Measurements from ENCODE around the gene CNTNAP5.

The CNTNAP5 gene

GRCh38 chr2:124647245-124647644 is 622.2 kb downstream of the CNTNAP5 start:
- no peak for DNase-seq

- DNase-seq: no peak
These were observed 622.6 kb downstream of the CNTNAP5 start for GRCh38 chr2:124647663-124648062.

GRCh38 chr2:124649001-124649400 is 623.9 kb downstream of the CNTNAP5 start:
- DNase-seq: no peak

- no peak for DNase-seq
These were observed 627.0 kb downstream of the CNTNAP5 start for GRCh38 chr2:124652099-124652498.

- DNase-seq: no peak
These were observed 633.3 kb downstream of the CNTNAP5 start for GRCh38 chr2:124658373-124658772.

- no peak for DNase-seq
These were observed 636.5 kb downstream of the CNTNAP5 start for GRCh38 chr2:124661558-124661957.

DNA sequence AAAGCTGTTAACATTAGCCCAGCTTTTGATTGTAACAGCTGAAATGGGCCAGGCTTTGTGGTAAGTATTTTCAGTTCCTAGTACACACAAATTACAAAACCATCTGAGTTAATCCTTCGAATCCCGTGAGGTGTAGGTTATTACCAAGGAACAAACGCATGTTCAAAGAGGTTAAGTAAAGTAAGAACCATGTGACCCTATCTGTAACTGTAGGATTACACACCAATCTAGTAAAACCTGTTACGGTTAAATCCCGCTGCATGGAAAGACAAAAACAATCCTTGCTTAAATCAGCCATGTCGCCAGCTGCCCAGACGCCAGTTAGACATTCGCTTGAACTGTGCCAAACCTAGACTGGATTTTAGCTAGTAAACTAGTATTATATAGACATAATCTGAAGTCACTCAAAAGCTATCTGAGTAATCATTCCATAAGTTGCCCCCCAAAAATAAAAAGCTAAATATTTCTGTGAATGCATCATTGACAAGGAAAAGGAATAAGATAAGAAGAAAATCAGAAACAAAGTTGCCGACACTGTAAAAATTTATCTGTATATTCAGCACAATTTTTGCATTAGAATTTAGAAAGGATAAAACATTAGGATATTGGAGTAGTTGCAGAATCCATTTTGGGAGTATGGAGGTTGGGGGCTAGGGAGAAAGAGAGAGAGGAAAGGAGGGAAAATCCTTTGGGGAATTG is 638.0 kb downstream of the CNTNAP5 start:
- DNase-seq: no peak

DNA sequence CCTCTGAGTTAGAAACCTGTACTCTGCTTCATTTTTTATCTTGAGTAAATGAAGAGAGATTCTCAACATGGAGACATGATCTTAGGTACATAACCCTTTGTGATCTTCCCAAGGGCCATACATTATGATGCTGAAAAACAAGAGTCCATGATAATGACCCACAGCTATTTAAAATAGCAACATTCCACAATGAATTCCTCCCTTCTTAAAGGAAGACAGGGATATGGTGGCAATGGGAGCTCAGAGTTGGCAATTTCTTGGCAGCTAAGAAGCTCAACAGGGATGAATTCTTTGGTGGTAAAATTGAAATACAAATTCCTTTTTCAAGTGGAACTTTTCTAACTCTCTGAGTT is 638.5 kb downstream of the CNTNAP5 start:
- no peak for DNase-seq

DNA sequence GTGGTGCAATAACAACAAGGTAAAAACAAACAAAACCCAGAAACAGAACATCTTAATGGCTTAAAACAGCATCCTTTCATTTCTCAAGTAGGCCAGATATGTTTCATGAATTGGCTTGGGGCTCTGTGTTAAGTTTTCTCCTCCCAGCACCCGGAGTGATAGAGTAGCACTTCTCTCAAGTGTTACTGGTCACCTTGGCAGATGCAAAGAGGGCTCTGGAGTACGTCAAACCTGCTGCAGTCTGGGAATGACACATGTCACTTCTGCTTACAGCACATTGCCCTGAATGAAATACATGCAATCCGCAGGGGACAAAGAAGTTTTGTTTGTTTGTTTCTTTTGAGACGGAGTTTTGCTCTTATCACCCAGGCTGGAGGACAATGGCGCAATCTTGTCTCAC is 639.3 kb downstream of the CNTNAP5 start:
- no peak for DNase-seq

GRCh38 chr2:124666976-124667375 is 641.9 kb downstream of the CNTNAP5 start:
- DNase-seq: no peak

DNA sequence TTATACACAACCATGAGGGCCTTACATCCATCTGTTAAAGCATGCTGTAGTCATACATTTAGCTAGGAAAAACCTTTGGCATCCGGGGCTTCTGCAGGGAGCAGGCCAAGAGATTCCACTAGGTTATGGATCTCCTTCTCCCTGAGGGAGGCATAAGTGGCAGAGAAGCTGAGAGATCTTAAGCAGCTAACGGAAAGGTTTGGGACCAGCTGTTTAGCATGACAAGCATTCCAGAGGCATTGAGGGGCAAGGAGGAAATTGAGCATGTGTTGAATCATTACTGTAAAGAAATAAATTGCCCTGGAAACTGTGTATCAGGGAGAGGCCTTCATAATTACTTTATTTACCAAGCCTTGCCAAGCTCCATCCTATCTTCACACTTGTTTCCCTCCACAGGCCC is 643.1 kb downstream of the CNTNAP5 start:
- DNase-seq: no peak

DNA sequence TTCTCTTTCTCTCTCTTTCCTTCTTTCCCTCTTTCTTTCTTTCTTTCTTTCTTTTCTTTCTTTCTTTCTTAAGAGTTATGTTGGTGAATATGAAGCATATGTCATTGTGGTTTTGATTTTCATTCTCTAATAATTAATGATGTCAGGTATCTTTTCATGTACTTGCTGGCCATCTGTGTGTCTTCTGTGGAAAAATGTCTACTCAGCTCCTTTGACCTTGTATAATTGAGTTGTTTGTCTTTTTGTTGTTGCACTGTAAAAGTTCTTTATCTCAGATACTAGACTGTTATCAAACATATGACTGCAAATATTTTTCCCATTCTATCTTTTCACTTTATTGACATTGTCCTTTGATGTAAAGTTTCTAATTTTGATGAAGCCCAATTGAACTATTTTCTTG is 645.1 kb downstream of the CNTNAP5 start:
- DNase-seq: no peak

- DNase-seq: no peak
These were observed 653.0 kb downstream of the CNTNAP5 start for GRCh38 chr2:124678043-124678442.

DNA sequence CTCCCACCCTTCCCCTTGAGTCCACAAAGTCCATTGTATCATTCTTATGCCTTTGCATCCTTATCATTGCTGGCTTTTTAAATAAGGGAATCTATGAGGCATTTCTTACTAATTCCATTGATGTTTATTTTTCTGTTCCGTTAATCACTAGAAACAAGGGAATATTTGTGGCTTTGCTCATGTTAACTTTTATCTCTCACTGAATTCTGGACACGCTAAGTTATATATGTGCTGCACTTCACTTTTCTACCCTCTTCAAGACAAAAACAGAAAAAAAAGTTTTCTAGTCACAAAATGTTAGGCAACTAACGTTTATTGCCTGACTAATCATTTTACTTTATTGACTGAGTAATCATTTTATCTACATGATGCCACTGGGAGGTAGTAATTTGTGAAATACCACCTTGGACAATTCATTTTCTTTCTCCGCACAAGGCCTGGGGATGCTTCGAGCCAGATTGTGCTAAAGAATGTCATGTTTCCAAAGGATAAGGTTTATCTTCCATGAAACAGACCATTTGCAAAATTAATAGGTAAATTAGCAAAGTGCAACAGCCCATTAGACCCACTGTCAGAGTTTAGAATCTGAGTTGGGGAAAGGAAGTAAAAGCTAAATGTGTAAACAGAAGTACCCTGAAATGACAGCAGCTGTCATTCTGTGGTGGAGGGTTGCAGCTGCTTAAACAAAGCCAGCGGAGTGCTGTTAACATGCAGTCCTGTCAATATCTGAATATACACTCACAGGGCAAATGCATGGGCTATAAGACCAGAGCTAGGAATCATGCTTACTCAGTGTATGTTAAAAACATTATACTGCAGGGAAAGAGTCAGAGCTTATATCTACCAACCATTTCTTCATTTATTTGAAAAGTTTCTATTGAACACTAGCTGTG is 658.7 kb downstream of the CNTNAP5 start:
- DNase-seq: no peak

- no peak for DNase-seq
These were observed 664.3 kb downstream of the CNTNAP5 start for GRCh38 chr2:124689348-124689747.

DNA sequence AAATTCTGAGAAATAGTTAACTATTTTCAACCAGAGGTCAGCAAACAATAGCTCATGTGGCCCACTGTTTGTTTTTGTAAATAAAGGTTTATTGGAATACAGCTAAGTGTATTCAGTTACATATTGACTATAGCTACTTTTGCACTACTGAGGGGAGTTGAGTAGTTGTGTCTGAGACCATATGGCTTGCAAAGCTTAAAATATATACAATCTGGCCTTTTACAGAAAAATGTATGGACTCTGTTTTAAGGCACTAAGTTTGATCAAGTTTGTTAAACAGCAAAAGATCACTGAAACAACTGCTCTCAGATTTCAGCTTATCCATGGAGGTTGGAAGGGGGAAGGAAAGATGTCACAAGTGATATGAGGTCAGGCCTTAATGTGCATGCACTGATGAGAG is 667.1 kb downstream of the CNTNAP5 start:
- no peak for DNase-seq

GRCh38 chr2:124692707-124693106 is 667.6 kb downstream of the CNTNAP5 start:
- no peak for DNase-seq

DNA sequence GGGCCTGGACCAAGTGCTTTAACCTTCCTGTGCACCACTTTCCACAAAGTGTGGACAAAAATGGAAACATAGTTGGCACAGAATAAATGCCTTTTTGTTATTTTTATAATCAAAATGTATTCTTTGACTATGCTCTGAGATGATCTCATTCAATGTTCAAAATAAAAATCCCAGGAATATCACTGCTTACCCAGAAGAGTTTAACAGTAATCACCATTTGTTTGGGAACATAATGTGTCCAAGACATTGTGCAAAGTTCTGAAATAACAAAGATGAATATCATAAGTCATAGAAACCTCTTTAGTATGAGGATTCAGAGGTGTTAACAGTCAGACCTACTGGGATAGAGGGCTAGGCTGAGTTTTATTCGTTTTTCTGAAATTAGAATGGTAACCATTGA is 668.1 kb downstream of the CNTNAP5 start:
- no peak for DNase-seq

GRCh38 chr2:124698979-124699565 is 674.0 kb downstream of the CNTNAP5 start:
- DNase-seq: no peak

- no peak for DNase-seq
These were observed 677.7 kb downstream of the CNTNAP5 start for GRCh38 chr2:124702777-124703176.

GRCh38 chr2:124704071-124704925 is 679.2 kb downstream of the CNTNAP5 start:
- peak; percentile 38 for DNase-seq

- DNase-seq: no peak
These were observed 683.6 kb downstream of the CNTNAP5 start for GRCh38 chr2:124708661-124709060.

- no peak for DNase-seq
These were observed 688.9 kb downstream of the CNTNAP5 start for GRCh38 chr2:124713969-124714368.

Data from NCI-H524 treated with DMSO at 0.1 percent for 48 hours (cell line).